ENCODE data around the gene KCNB1. TPM values are rescaled to one million over a fixed set of nuclear protein-coding genes. Genes with fewer than 3 reads are reported as not detected.
A peak's percentile ranks its signal among the peaks of the same experiment; 100 is the strongest.

The KCNB1 gene
- total and polyA plus RNA-seq, 2 experiments from 2014 or later: 0.06 to 0.10 TPM

GRCh38 chr20:49384437-49385434, 97.7 kb downstream of the KCNB1 start:
- H3K4me1 ChIP-seq (ENCODE audit: low read depth): no peaks in the 10 kb centered on the region
- H3K36me3 ChIP-seq: no peaks in the 10 kb centered on the region
- no peak overlapping the region for H3K4me3 ChIP-seq
- H3K9me3 ChIP-seq (ENCODE audit: low read depth): no peaks in the 10 kb centered on the region
- TF ChIP-seq CTCF (IDR thresholded peaks at IDR 0.05; ENCODE audit: low read depth, low read length): peak; percentile 82
- H3K27me3 ChIP-seq: no peaks in the 10 kb centered on the region
- DNase-seq (ENCODE audit: low read depth in 1 of 2, low spot score in 1 of 2): peak; percentile 73 to 89
- no peak overlapping the region for H3K27ac ChIP-seq

- peak in 1 of 2 donors; percentile 87 for DNase-seq (ENCODE audit: low read depth in 1 of 2, low spot score in 1 of 2)
- no peaks in the 10 kb centered on the region for H3K9me3 ChIP-seq (ENCODE audit: low read depth)
These were observed 100.6 kb downstream of the KCNB1 start for GRCh38 chr20:49381558-49382493.

GRCh38 chr20:49380337-49380780, 102.1 kb downstream of the KCNB1 start:
- no peak for DNase-seq (ENCODE audit: low read depth in 1 of 2, low spot score in 1 of 2)
- no peaks in the 10 kb centered on the region for H3K4me1 ChIP-seq (ENCODE audit: low read depth)
- no peaks in the 10 kb centered on the region for H3K9me3 ChIP-seq (ENCODE audit: low read depth)
- no peak overlapping the region for H3K27ac ChIP-seq
- H3K4me3 ChIP-seq: no peak overlapping the region
- no peak for TF ChIP-seq CTCF (IDR thresholded peaks at IDR 0.05; ENCODE audit: low read depth, low read length)
- no peaks in the 10 kb centered on the region for H3K36me3 ChIP-seq
- H3K27me3 ChIP-seq: peaks cover 3% of the 10 kb centered on the region

More at GRCh38 chr20:49381558-49382493, 100.6 kb downstream of the KCNB1 start:
- Histone ChIP-seq H3K4me3 (no peak overlapping the region), H3K27ac (no peak overlapping the region), H3K4me1 (ENCODE audit: low read depth) (no peaks in the 10 kb centered on the region), H3K36me3 (no peaks in the 10 kb centered on the region), H3K27me3 (peaks cover 3% of the 10 kb centered on the region)
- no peak for TF ChIP-seq CTCF (IDR thresholded peaks at IDR 0.05; ENCODE audit: low read depth, low read length)

- no peak for TF ChIP-seq CTCF (IDR thresholded peaks at IDR 0.05; ENCODE audit: low read depth, low read length)
- Histone ChIP-seq H3K36me3 (no peaks in the 10 kb centered on the region), H3K4me1 (ENCODE audit: low read depth) (no peaks in the 10 kb centered on the region), H3K9me3 (ENCODE audit: low read depth) (no peaks in the 10 kb centered on the region), H3K4me3 (no peak overlapping the region), H3K27ac (no peak overlapping the region), H3K27me3 (peaks cover 3% of the 10 kb centered on the region)
- no peak for DNase-seq (ENCODE audit: low read depth in 1 of 2, low spot score in 1 of 2)
These were observed 103.1 kb downstream of the KCNB1 start for GRCh38 chr20:49379338-49379737.

GRCh38 chr20:49377326-49377725, 105.1 kb downstream of the KCNB1 start:
- no peak overlapping the region for H3K4me3 ChIP-seq
- peaks cover 3% of the 10 kb centered on the region for H3K27me3 ChIP-seq
- H3K4me1 ChIP-seq (ENCODE audit: low read depth): no peaks in the 10 kb centered on the region
- DNase-seq (ENCODE audit: low read depth in 1 of 2, low spot score in 1 of 2): no peak
- no peaks in the 10 kb centered on the region for H3K36me3 ChIP-seq
- no peaks in the 10 kb centered on the region for H3K9me3 ChIP-seq (ENCODE audit: low read depth)
- H3K27ac ChIP-seq: no peak overlapping the region
- TF ChIP-seq CTCF (IDR thresholded peaks at IDR 0.05; ENCODE audit: low read depth, low read length): no peak

Data from cardiac muscle cell (in vitro differentiated cells and primary cell).